Measurements from ENCODE around the gene DNAJC4. TPM values are rescaled to one million over a fixed set of nuclear protein-coding genes. Genes with fewer than 3 reads are reported as not detected.

The DNAJC4 gene
- total and polyA plus RNA-seq, 2 experiments from 2014 or later: 12.8 to 58.4 TPM

DNA sequence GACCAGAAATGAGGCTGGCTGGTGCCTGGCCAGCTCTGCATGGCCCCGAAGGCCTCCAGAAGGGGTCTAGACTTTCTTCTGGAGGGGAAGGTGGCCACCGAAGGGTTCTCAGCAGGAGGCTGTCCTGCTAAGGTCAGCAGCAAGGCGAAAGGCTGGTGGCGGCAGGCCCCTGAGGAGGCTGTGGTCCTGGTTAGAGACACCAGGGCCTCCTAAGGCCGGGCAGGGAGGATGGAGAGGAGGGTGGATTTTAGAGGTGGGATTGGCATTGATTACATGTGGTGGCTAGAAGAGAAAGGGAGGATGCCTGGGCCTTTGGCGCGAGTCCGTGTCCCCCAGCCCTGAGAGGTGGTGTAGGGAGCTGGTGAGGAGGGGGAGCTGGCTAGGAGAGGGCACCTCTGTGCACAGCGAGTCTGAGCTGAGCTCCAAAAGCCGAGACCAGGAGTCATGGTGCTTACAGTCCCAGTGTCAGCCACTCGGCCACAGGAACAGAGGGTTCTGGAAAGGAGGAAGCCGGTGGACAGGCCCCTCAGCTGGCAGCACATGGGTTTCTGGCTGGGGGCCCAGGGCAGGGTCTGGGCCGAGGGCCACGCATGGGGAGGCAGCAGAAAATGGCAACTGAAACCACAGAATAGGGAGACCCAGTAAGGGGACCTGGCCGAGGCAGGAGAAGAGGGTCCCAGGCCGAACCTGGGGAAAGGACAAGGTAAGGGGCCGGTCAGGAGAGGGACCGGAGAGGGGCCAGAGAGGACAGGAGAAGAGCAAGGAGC, 21.4 kb upstream of the DNAJC4 start:
- Histone ChIP-seq H2AFZ (no peak overlapping the region), H4K20me1 (ENCODE audit: insufficient read depth, poor library complexity, severe bottlenecking) (no peaks in the 10 kb centered on the region), H3K4me2 (no peak overlapping the region), H3K79me2 (no peaks in the 10 kb centered on the region), H3K9me2 (replicated peaks; ENCODE audit: insufficient read depth) (no peaks in the 10 kb centered on the region), H3K27me3 (no peaks in the 10 kb centered on the region), H3K4me3 (no peak overlapping the region), H3K27ac (no peak overlapping the region), H3K4me1 (ENCODE audit: insufficient read depth) (no peaks in the 10 kb centered on the region), H3K9me3 (ENCODE audit: low read depth) (no peaks in the 10 kb centered on the region), H3K36me3 (replicated peaks; ENCODE audit: insufficient read depth, low read depth) (no peaks in the 10 kb centered on the region)
- TF ChIP-seq, protein P1, sequence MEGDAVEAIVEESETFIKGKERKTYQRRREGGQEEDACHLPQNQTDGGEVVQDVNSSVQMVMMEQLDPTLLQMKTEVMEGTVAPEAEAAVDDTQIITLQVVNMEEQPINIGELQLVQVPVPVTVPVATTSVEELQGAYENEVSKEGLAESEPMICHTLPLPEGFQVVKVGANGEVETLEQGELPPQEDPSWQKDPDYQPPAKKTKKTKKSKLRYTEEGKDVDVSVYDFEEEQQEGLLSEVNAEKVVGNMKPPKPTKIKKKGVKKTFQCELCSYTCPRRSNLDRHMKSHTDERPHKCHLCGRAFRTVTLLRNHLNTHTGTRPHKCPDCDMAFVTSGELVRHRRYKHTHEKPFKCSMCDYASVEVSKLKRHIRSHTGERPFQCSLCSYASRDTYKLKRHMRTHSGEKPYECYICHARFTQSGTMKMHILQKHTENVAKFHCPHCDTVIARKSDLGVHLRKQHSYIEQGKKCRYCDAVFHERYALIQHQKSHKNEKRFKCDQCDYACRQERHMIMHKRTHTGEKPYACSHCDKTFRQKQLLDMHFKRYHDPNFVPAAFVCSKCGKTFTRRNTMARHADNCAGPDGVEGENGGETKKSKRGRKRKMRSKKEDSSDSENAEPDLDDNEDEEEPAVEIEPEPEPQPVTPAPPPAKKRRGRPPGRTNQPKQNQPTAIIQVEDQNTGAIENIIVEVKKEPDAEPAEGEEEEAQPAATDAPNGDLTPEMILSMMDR (IDR thresholded peaks at IDR 0.05; ENCODE audit: poor library complexity): no peak
- TF ChIP-seq EZH2 (IDR thresholded peaks at IDR 0.05; ENCODE audit: borderline replicate concordance): no peak
- no peak for TF ChIP-seq EZH2phosphoT487 (IDR thresholded peaks at IDR 0.05; ENCODE audit: low read depth, severe bottlenecking, unreplicated experiment)
- WGBS (ENCODE audit: low lambda C conversion rate, missing lambda C conversion rate): 93% methylated on average over 18 of the region's 18 CpGs
- DNase-seq (ENCODE audit: low spot score): no peak

DNA sequence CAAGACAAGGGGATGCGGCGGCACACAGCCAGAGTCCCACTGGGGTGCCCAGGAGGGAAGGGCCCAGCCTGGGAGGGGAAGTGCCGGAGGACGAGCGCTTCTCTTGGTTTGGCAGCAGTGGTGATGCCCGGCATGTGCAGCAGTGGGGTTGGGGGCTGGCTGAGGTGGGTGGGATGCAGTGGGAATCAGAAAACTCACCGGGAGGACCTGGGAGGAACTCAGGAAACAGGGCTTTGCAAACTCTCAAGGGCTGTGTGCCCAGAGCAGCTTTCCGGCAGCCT, 20.8 kb upstream of the DNAJC4 start:
- H3K79me2 ChIP-seq: no peaks in the 10 kb centered on the region
- no peak overlapping the region for H3K4me3 ChIP-seq
- no peaks in the 10 kb centered on the region for H3K27me3 ChIP-seq
- H3K27ac ChIP-seq: no peak overlapping the region
- no peaks in the 10 kb centered on the region for H3K9me3 ChIP-seq (ENCODE audit: low read depth)
- no peaks in the 10 kb centered on the region for H3K36me3 ChIP-seq (replicated peaks; ENCODE audit: insufficient read depth, low read depth)
- H3K4me2 ChIP-seq: no peak overlapping the region
- TF ChIP-seq EZH2phosphoT487 (IDR thresholded peaks at IDR 0.05; ENCODE audit: low read depth, severe bottlenecking, unreplicated experiment) (no peak), EZH2 (IDR thresholded peaks at IDR 0.05; ENCODE audit: borderline replicate concordance) (no peak)
- TF ChIP-seq, protein P1 (IDR thresholded peaks at IDR 0.05; ENCODE audit: poor library complexity): no peak
- no peak for DNase-seq (ENCODE audit: low spot score)
- no peaks in the 10 kb centered on the region for H3K4me1 ChIP-seq (ENCODE audit: insufficient read depth)
- no peaks in the 10 kb centered on the region for H3K9me2 ChIP-seq (replicated peaks; ENCODE audit: insufficient read depth)
- H2AFZ ChIP-seq: no peak overlapping the region
- H4K20me1 ChIP-seq (ENCODE audit: insufficient read depth, poor library complexity, severe bottlenecking): no peaks in the 10 kb centered on the region
- 89% methylated on average over 8 of the region's 8 CpGs for WGBS (ENCODE audit: low lambda C conversion rate, missing lambda C conversion rate)

DNA sequence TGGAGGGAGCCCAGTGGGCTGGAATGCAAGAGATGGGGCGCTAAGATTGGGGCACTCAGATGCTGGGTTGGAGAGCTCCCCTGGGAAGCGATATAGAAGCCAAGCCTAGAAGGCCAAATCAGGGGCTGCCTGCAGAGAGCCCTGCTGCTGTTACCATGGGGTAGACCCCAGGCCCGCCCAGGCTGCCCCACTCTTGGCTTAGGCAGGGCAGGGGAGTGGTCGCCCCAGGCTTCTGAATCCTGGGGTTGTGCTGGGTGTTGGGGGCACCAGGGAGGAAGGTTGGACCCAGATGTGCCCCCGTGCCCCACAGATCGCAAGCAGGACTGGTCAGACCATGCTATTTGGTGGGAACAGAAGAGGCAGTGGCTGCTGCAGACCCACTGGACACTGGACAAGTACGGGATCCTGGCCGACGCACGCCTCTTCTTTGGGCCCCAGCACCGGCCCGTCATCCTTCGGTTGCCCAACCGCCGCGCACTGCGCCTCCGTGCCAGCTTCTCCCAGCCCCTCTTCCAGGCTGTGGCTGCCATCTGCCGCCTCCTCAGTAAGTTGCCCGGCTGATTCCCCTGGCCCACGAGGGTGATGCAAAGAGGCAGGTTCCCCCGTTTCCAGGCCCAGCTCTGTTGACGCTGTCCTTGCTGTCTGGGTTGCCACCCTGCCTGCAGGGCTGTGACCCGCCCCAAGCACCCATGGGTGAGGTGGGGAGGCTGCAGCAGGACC, 19.9 kb upstream of the DNAJC4 start:
- Histone ChIP-seq H3K4me3 (no peak overlapping the region), H4K20me1 (ENCODE audit: insufficient read depth, poor library complexity, severe bottlenecking) (no peaks in the 10 kb centered on the region), H3K9me2 (replicated peaks; ENCODE audit: insufficient read depth) (no peaks in the 10 kb centered on the region), H3K4me2 (no peak overlapping the region), H3K79me2 (no peaks in the 10 kb centered on the region), H2AFZ (no peak overlapping the region), H3K9me3 (ENCODE audit: low read depth) (no peaks in the 10 kb centered on the region), H3K27ac (no peak overlapping the region), H3K27me3 (no peaks in the 10 kb centered on the region), H3K36me3 (replicated peaks; ENCODE audit: insufficient read depth, low read depth) (no peaks in the 10 kb centered on the region), H3K4me1 (ENCODE audit: insufficient read depth) (no peaks in the 10 kb centered on the region)
- 96% methylated on average over 24 of the region's 24 CpGs for whole genome bisulfite sequencing (ENCODE audit: low lambda C conversion rate, missing lambda C conversion rate)
- TF ChIP-seq, protein P1 (IDR thresholded peaks at IDR 0.05; ENCODE audit: poor library complexity): no peak
- TF ChIP-seq EZH2 (IDR thresholded peaks at IDR 0.05; ENCODE audit: borderline replicate concordance) (no peak), EZH2phosphoT487 (IDR thresholded peaks at IDR 0.05; ENCODE audit: low read depth, severe bottlenecking, unreplicated experiment) (no peak)
- DNase-seq (ENCODE audit: low spot score): no peak

Measured in hepatocyte (in vitro differentiated cells).